Measurements from ENCODE around the gene SLX9. TPM values are rescaled to one million over a fixed set of nuclear protein-coding genes. Genes with fewer than 3 reads are reported as not detected.

The SLX9 gene
- polyA plus RNA-seq, 1 of the 3 experiments (the other 2 are of a cell fraction), result 42.9 TPM

GRCh38 chr21:44931137-44931500 is 8.7 kb upstream of the SLX9 start:
- H2AFZ ChIP-seq (ENCODE audit: low read depth), result no peak overlapping the region
- peaks cover 16 to 32% of the 10 kb centered on the region in 2 experiments; a peak in 2 of 4 replicates for H3K4me1 ChIP-seq (ENCODE audit: control insufficient read depth in 1 of 2, insufficient read depth in 2 of 2, low read depth in 1 of 2, low read length in 1 of 2)
- no peaks in the 10 kb centered on the region for H3K9me2 ChIP-seq
- H3K79me2 ChIP-seq (ENCODE audit: insufficient read depth), result no peaks in the 10 kb centered on the region
- H3K27me3 ChIP-seq (ENCODE audit: insufficient read depth), result peaks cover 15% of the 10 kb centered on the region
- ChIA-PET POLR2A (no interaction called here), CTCF (interaction anchor here (0.5 to 4.9 kb wide), 12 partner anchors 9 to 1097 kb away, joined by 3 to 54 read pairs (median 6); partner anchors contain the start of gene UBE2G2)
- H3K9ac ChIP-seq, result no peak overlapping the region
- no peak overlapping the region for H3K27ac ChIP-seq (ENCODE audit: low read depth in 2 of 2, low read length in 1 of 2)
- TF ChIP-seq MAX (IDR thresholded peaks at IDR 0.05; ENCODE audit: low read depth), result no peak
- TF ChIP-seq USF2 (IDR thresholded peaks at IDR 0.05; ENCODE audit: borderline replicate concordance, low read depth, low read length), result no peak
- no peak for TF ChIP-seq YY1 (IDR thresholded peaks at IDR 0.05; ENCODE audit: low read depth)
- TF ChIP-seq NRF1 (IDR thresholded peaks at IDR 0.05; ENCODE audit: low read depth, low read length), result no peak
- no peak for TF ChIP-seq IRF3 (IDR thresholded peaks at IDR 0.05; ENCODE audit: low read depth, low read length)
- no peak for TF ChIP-seq JUND (IDR thresholded peaks at IDR 0.05)
- no peak for TF ChIP-seq TAF1 (IDR thresholded peaks at IDR 0.05; ENCODE audit: borderline replicate concordance, low read depth, low read length)
- TF ChIP-seq ELF1 (IDR thresholded peaks at IDR 0.05), result no peak
- no peak for TF ChIP-seq TCF12 (IDR thresholded peaks at IDR 0.05)
- TF ChIP-seq SMC3 (IDR thresholded peaks at IDR 0.05; ENCODE audit: low read depth, low read length), result no peak
- no peak for TF ChIP-seq FOXM1 (IDR thresholded peaks at IDR 0.05; ENCODE audit: low read depth)
- no peak for TF ChIP-seq NFIC (IDR thresholded peaks at IDR 0.05; ENCODE audit: borderline replicate concordance)
- no peak for TF ChIP-seq RCOR1 (IDR thresholded peaks at IDR 0.05; ENCODE audit: low read length)
- no peak for TF ChIP-seq EP300 (IDR thresholded peaks at IDR 0.05; ENCODE audit: borderline replicate concordance in 1 of 2, low read depth in 1 of 2, low read length in 1 of 2)
- TF ChIP-seq FOSL2 (IDR thresholded peaks at IDR 0.05; ENCODE audit: borderline replicate concordance, low read depth), result no peak
- no peak for TF ChIP-seq TEAD4 (IDR thresholded peaks at IDR 0.05; ENCODE audit: borderline replicate concordance, insufficient read depth)
- H3K9me3 ChIP-seq, result no peaks in the 10 kb centered on the region
- peaks cover 4% of the 10 kb centered on the region for H3F3A ChIP-seq (replicated peaks; ENCODE audit: insufficient read depth)
- H3K4me2 ChIP-seq, result peak overlapping the region; percentile 55; the same call in 1 of the 2 replicates
- DNase-seq, result peak; percentile 49
- H3K36me3 ChIP-seq (replicated peaks in 1 of 2; ENCODE audit: control insufficient read depth in 1 of 2, insufficient read depth in 2 of 2, low read length in 1 of 2), result no peaks in the 10 kb centered on the region
- H3K4me3 ChIP-seq (ENCODE audit: low read depth in 2 of 2, low read length in 1 of 2), result no peak overlapping the region; a peak in 1 of 4 replicates
- WGBS (ENCODE audit: low lambda C conversion rate), result 20% methylated on average over 17 of the region's 19 CpGs
- H4K20me1 ChIP-seq (ENCODE audit: insufficient read depth), result peaks cover 11% of the 10 kb centered on the region; the same call in 1 of the 2 replicates

All from SK-N-SH (cell line).